Spleen (tissue), 11 donors: ENCODE measurements around the gene C19orf85. TPM values are rescaled to one million over a fixed set of nuclear protein-coding genes. Genes with fewer than 3 reads are reported as not detected.

Experiments used
- DNase-seq: peaks from one replicate; pipeline ENCODE4 v3.0.0-alpha.2; 2020
- H3K27ac ChIP-seq, 8 donors: fragments of 200-600 bp; sonication (generic) in 7 of 8; 1 replicate in 4 of 8; 2 replicates in 4 of 8; pipeline versions ENCODE4 v1.5.0 to v1.8.0; 2016 to 2021; ENCODE audit warnings: inconsistent platforms in 4 of 8, mild to moderate bottlenecking in 4 of 8, moderate library complexity in 1 of 8
- H3K27me3 ChIP-seq, 7 donors: fragments of 200-600 bp; sonication (generic) in 6 of 7; replicated peaks in 1 of 7; 1 replicate in 4 of 7; 2 replicates in 3 of 7; pipeline versions ENCODE4 v1.5.0 to v1.8.0; 2016 to 2021; ENCODE audit warnings: inconsistent platforms in 3 of 7, mild to moderate bottlenecking in 1 of 7
- H3K36me3 ChIP-seq, 6 donors: fragments of 200-600 bp; sonication (generic) in 5 of 6; 1 replicate in 4 of 6; 2 replicates in 2 of 6; pipeline versions ENCODE4 v1.5.0 to v1.8.0; 2016 to 2021; ENCODE audit warnings: inconsistent platforms in 2 of 6
- H3K4me1 ChIP-seq, 6 donors: fragments of 200-600 bp; sonication (generic) in 5 of 6; 1 replicate in 3 of 6; 2 replicates in 3 of 6; pipeline versions ENCODE4 v1.5.0 to v1.8.0; 2016 to 2021; ENCODE audit warnings: inconsistent platforms in 3 of 6
- H3K4me3 ChIP-seq, 8 donors: fragments of 200-600 bp; sonication (generic) in 7 of 8; 1 replicate in 4 of 8; 2 replicates in 4 of 8; pipeline versions ENCODE4 v1.5.0 to v1.8.0; 2016 to 2021; ENCODE audit warnings: inconsistent platforms in 4 of 8, mild to moderate bottlenecking in 4 of 8, moderate library complexity in 2 of 8
- H3K9me3 ChIP-seq, 8 donors: fragments of 200-600 bp; sonication (generic) in 7 of 8; 1 replicate in 4 of 8; 2 replicates in 4 of 8; pipeline versions ENCODE4 v1.5.0 to v1.8.0; 2016 to 2021; ENCODE audit warnings: inconsistent platforms in 4 of 8
- CTCF ChIP-seq, 11 experiments: fragments of 200-600 bp in 7 of 11; fragments of 450-650 bp in 4 of 11; sonication (generic) in 4 of 11; IDR thresholded peaks in 8 of 11; conservative IDR thresholded peaks in 3 of 11; 1 replicate in 7 of 11; 2 replicates in 4 of 11; pipeline versions ENCODE4 v1.4.0 to v1.8.0; 2016 to 2021; ENCODE audit warnings: antibody characterized with exemption in 11 of 11, inconsistent platforms in 4 of 11, mild to moderate bottlenecking in 1 of 11
- POLR2A ChIP-seq, 3 donors: fragments of 450-650 bp; IDR thresholded peaks; one replicate each; pipeline ENCODE4 v1.5.1; 2017; ENCODE audit warnings: antibody characterized with exemption in 3 of 3, mild to moderate bottlenecking in 1 of 3
- POLR2AphosphoS5 ChIP-seq, 3 donors: sonication (generic); formaldehyde crosslinking; IDR thresholded peaks; one replicate each; pipeline ENCODE4 v1.5.1; 2017; ENCODE audit warnings: antibody characterized with exemption in 3 of 3
- WGBS, 5 donors: extraction: QIAGEN DNeasy Blood & Tissue Kit in 3 of 5; methylation state at CpG; one replicate each; pipeline versions ENCODE4 v1.1.5 to v1.1.7; 2013 to 2018; 5-methylcytosine and 5-hydroxymethylcytosine counted together
- intact Hi-C: fragments of 100-400 bp; cut with DNase I; formaldehyde crosslinking; loops from one replicate; pipeline ENCODE4 v1.15.0; 2023; ENCODE audit warnings: low total_unique reads
- polyA plus RNA-seq, 3 donors: library from polyadenylated mRNA; stranded (reverse); fragments of 200-250 nt; gene quantifications; one replicate each; pipeline ENCODE4 v1.2.1, GENCODE V29; 2013
- total RNA-seq, 7 donors: library from RNA; depleted of rRNA in 3 of 7; stranded (reverse); fragments of >200 nt in 3 of 7; fragmentation: NEBNext Ultra II Directional in 4 of 7; extraction: Animal tissue kit (Norgen Biotek cat#: 25700) in 4 of 7; gene quantifications; one replicate each; pipeline versions ENCODE4 v1.1.0 to v1.2.1, GENCODE V29; 2016 to 2021
- donor health status: healthy with polysubstance abuse.
- donor health status: DM: no; HTN: no; CAD: no; lungs with moderate emphysema.
- donor health status: DM: no; HTN: no; CAD: no.
- donor health status: Bipolar disorder and iron deficiency.
- donor health status: healthy.
- donor health status: DM: no; HTN: no; CAD: no.
- donor health status: DM: yes; HTN: yes; CAD: no.

C19orf85 gene
- total and polyA plus RNA-seq, 10 donors: not detected

GRCh38 chr19:55477905-55478304 is 13.4 kb upstream of the C19orf85 start:
- no peak for DNase-seq
- intact Hi-C loops: no loop called here
- Histone ChIP-seq H3K36me3 (peaks cover 0 to 27% (median 19%) of the 10 kb centered on the region in 6 donors), H3K4me3 (peak overlapping the region in 4 of 8 donors; percentile 58 to 85 (median 61)), H3K9me3 (no peaks in the 10 kb centered on the region), H3K4me1 (peaks cover 3 to 51% (median 26%) of the 10 kb centered on the region in 6 donors), H3K27me3 (no peaks in the 10 kb centered on the region), H3K27ac (peak overlapping the region in 1 of 8 donors; percentile 97)
- 90 to 97% (median 91%) methylated on average over 13 of the region's 13 CpGs for WGBS, 5 donors
- TF ChIP-seq POLR2A (IDR thresholded peaks at IDR 0.05): no peak
- no peak for TF ChIP-seq POLR2AphosphoS5 (IDR thresholded peaks at IDR 0.05)
- no peak for TF ChIP-seq CTCF (IDR thresholded peaks at IDR 0.05 in 8 of 11, conservative IDR thresholded peaks at IDR 0.05 in 3 of 11)

DNA sequence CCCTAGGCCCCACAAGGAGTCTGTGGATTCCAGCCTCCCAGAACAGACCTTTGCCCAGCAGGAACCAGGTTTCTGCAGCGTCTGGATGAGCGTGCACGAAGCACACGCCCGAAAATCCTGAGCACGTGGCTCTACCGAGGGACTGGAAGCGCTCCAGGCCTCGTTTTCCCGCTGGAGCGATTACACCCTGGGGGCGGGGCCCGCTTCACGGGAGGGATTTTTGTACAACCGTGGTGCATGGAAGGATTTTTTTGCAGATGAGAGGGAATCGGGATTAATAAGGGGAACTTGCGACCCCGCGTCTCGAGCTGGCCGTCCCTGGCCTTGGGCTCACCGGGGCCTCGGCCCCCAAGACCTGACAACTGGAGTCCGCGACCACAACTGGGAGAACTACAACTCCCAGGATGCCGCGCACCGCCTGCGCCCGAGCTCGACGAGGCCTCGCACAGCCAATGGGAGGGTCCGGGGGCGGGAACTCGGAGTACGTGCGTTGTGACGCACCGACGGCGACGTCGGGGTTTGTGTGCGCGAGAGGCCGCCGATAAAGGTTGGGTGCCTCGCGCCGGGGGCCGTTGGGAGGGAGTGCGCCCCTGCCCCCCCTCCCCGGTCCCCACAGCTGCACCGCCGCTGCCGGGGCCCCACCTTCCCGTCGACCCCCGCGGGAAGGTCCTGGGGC is 11.7 kb upstream of the C19orf85 start, which contains the start of gene ZNF628:
TSS of gene ZNF628 (plus strand) at position 518 of the 676 bp plus-strand sequence. CDS start 3,294 bp downstream, outside the sequence.
- peak; percentile 99 for DNase-seq
- intact Hi-C loops: no loop called here
- Histone ChIP-seq H3K36me3 (peaks cover 0 to 10% (median 4%) of the 10 kb centered on the region in 6 donors), H3K27ac (peak within 1 kb of the TSS; percentile 76 to 99 (median 97)), H3K4me3 (peak within 1 kb of the TSS; percentile 50 to 85 (median 59)), H3K27me3 (no peaks in the 10 kb centered on the region), H3K4me1 (peaks cover 3 to 50% (median 25%) of the 10 kb centered on the region in 6 donors), H3K9me3 (no peaks in the 10 kb centered on the region)
- TF ChIP-seq CTCF (IDR thresholded peaks at IDR 0.05 in 8 of 11, conservative IDR thresholded peaks at IDR 0.05 in 3 of 11) (peak in 1 of 11 experiments; percentile 25), POLR2A (IDR thresholded peaks at IDR 0.05) (peak; percentile 33 to 77 (median 34)), POLR2AphosphoS5 (IDR thresholded peaks at IDR 0.05) (peak; percentile 97 to 99 (median 98))
- 1 to 4% (median 1%) methylated on average over 23 to 61 of the region's 61 CpGs for WGBS, 5 donors

DNA sequence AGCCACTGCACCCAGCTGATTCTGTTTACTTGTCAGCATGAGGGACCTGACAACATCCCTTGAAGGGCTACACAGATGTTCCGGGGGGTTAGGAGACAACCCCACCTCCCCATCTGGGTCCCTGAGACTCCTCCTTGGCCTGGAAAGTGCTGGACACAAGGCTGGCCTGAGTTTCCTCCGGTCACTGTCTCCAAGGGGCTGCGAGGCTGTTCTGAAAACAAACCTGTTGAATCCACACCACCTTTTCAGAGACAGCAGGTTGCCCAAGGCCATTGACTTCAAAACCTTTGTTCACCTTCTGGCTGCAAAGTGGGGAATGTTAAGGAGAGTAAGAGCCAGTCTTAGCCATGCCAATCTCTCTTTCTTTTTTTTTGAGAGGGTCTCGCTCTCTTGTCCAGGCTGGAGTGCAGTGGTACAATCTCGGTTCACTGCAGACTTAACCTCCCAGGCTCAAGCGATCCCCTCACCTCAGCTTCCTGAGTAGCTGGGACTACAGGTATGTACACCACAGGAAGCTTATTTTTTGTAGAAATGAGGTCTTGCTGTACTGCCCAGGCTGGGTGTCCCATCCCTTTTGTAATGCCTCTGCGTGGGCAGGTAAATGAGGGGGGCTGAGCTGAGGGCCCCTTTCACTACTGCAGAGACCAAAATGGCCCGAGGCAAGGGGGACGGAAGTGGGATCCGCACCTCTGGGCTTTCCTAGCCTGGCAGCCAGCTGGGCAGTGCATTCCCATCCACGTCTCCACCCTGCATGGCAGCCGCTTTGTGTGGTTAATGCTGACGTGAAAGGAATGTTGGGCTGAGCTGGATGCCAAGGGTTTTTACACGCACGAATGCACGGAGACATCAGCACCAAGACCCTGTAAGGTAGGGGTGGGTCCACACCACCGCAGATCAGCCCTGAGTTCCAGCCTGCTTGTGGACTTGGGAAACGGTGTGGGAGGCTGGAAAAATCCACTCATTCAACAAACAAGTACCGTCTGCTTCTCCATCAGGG is 10.0 kb upstream of the C19orf85 start:
- 91 to 93% (median 92%) methylated on average over 18 to 19 of the region's 19 CpGs for WGBS, 5 donors
- TF ChIP-seq POLR2AphosphoS5 (IDR thresholded peaks at IDR 0.05): no peak
- TF ChIP-seq POLR2A (IDR thresholded peaks at IDR 0.05): no peak
- H3K27me3 ChIP-seq: no peaks in the 10 kb centered on the region
- H3K4me1 ChIP-seq: peaks cover 3 to 47% (median 25%) of the 10 kb centered on the region in 6 donors
- peak overlapping the region in 5 of 8 donors; percentile 36 to 64 (median 56) for H3K27ac ChIP-seq
- no peaks in the 10 kb centered on the region for H3K9me3 ChIP-seq
- intact Hi-C loops: no loop called here
- H3K36me3 ChIP-seq: no peaks in the 10 kb centered on the region
- no peak overlapping the region for H3K4me3 ChIP-seq
- DNase-seq: no peak

DNA sequence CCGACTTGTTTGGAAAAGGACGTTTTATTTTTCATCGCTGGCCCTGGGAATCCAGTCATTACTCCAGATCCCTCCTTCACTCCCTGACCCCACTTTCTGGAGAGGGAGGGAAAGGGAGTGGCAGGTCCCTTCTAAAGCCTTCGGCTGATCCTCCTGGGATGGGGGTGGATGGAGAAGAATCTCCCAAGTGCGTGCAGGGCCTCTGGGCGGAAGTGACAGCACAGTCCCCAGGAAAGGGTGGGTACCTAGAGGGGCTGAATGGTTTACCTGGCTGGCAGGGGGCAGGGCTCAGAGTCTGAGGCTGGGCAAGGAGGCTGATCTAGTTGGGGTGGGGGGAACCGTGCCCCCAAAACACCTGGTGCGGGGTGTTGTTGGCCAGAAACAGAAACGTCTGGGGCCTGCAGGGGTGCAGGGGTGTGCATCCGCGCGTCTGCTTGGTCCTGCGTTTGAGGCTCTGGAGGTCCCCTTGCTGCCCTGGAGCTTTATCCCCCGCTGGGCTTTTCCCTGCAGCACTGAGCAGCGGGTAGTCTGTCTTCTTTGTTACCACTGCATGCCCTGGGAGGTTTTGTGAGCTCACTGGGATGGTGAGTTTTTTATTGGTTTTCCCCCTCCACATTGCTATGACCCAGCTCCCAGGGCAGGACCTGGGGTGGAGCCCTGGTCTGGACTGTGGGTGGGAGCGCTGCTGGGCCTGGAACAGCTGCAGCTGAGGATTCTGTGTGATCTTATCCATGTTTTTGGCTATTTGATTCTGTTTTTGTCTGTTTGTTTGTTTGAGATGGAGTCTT is 8.9 kb upstream of the C19orf85 start:
- TF ChIP-seq CTCF (IDR thresholded peaks at IDR 0.05 in 8 of 11, conservative IDR thresholded peaks at IDR 0.05 in 3 of 11): no peak
- H3K4me1 ChIP-seq: peaks cover 3 to 38% (median 23%) of the 10 kb centered on the region in 6 donors
- H3K36me3 ChIP-seq: no peaks in the 10 kb centered on the region
- no peaks in the 10 kb centered on the region for H3K27me3 ChIP-seq
- intact Hi-C loops: no loop called here
- H3K27ac ChIP-seq: peak overlapping the region in 5 of 8 donors; percentile 36 to 64 (median 56)
- H3K9me3 ChIP-seq: no peaks in the 10 kb centered on the region
- 75 to 80% (median 79%) methylated on average over 16 of the region's 16 CpGs for WGBS, 5 donors
- H3K4me3 ChIP-seq: no peak overlapping the region
- no peak for DNase-seq
